ENCODE results near the gene RBM33. TPM values are rescaled to one million over a fixed set of nuclear protein-coding genes. Genes with fewer than 3 reads are reported as not detected.

RBM33 gene
- total RNA-seq, 1 experiment from 2014 or later, result 34.4 TPM

DNA sequence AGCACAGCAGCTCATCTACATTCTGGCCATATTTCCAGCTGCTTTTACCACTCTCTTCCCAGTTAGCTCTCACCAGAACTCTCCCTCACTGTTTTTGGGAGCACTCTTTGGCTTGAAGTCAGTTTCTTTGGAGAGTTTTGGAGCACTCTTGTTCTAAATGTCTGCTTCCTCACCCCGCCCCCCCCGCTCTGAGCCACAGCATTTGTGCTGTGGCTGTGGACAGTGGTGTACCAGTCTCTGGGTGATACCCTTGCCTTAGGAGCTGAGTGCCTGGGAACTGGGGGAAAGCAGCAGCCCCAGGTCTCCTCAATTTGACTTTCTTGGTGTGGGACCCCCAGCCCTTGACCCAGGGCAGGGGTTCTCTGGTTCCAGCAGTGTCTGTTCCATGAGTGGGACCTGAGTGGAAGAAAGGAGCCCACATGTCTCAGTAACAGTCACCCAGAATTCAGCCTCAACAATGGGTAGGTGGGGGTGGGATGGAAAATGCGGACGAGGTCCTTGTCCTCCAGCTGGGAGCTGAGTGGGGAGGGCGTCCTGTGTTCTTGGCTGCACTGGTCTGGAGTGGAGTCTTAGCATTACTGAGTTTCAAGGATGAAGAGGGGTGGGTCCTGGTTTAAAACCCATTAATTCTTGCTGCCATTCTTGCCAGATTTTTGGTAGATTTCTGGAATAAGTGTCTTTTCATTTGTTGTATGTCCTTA is 18.0 kb downstream of the RBM33 start:
- H3K9ac ChIP-seq (ENCODE audit: low read length), result no peak overlapping the region
- H3K4me3 ChIP-seq (ENCODE audit: low read length), result no peak overlapping the region
- DNase-seq, result no peak
- H3K4me2 ChIP-seq (ENCODE audit: low read depth, low read length, poor library complexity, severe bottlenecking), result no peak overlapping the region
- no peak overlapping the region for H2AFZ ChIP-seq (ENCODE audit: low read length)
- no peaks in the 10 kb centered on the region for H3K27me3 ChIP-seq (ENCODE audit: low read length)
- no peaks in the 10 kb centered on the region for H3K4me1 ChIP-seq (ENCODE audit: low read length)
- peaks cover 7% of the 10 kb centered on the region; the same call in 1 of the 2 replicates for H3K36me3 ChIP-seq (ENCODE audit: insufficient read depth, low read length)
- H3K9me3 ChIP-seq (ENCODE audit: low read length), result no peaks in the 10 kb centered on the region
- peaks cover 100% of the 10 kb centered on the region for H3K79me2 ChIP-seq (ENCODE audit: low read length)
- no peaks in the 10 kb centered on the region for H3K9me2 ChIP-seq (replicated peaks; ENCODE audit: insufficient read depth, low read length)
- peaks cover 44% of the 10 kb centered on the region for H4K20me1 ChIP-seq (ENCODE audit: insufficient read depth, low read depth, low read length)
- no peak overlapping the region for H3K27ac ChIP-seq (ENCODE audit: low read length)

DNA sequence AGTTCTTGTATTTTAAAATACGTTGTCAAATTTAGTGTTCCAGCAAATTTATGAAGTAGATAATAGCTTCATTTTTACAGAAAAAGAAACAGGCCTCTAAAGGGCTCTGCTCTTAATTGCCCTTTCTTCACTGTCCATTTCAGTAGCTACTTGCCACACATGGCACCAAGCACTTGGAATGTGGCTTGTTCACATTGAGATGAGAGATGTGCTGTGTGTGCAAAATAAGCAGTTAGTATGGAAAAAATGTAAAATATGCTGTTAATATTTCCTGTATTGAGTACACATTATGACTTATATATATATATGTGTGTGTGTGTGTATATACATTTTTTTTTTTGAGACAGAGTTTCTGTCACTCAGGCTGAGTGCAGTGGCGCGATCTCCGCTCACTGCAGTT is 19.5 kb downstream of the RBM33 start:
- H3K9ac ChIP-seq (ENCODE audit: low read length), result no peak overlapping the region
- no peak overlapping the region for H3K4me2 ChIP-seq (ENCODE audit: low read depth, low read length, poor library complexity, severe bottlenecking)
- peaks cover 51% of the 10 kb centered on the region for H4K20me1 ChIP-seq (ENCODE audit: insufficient read depth, low read depth, low read length)

DNA sequence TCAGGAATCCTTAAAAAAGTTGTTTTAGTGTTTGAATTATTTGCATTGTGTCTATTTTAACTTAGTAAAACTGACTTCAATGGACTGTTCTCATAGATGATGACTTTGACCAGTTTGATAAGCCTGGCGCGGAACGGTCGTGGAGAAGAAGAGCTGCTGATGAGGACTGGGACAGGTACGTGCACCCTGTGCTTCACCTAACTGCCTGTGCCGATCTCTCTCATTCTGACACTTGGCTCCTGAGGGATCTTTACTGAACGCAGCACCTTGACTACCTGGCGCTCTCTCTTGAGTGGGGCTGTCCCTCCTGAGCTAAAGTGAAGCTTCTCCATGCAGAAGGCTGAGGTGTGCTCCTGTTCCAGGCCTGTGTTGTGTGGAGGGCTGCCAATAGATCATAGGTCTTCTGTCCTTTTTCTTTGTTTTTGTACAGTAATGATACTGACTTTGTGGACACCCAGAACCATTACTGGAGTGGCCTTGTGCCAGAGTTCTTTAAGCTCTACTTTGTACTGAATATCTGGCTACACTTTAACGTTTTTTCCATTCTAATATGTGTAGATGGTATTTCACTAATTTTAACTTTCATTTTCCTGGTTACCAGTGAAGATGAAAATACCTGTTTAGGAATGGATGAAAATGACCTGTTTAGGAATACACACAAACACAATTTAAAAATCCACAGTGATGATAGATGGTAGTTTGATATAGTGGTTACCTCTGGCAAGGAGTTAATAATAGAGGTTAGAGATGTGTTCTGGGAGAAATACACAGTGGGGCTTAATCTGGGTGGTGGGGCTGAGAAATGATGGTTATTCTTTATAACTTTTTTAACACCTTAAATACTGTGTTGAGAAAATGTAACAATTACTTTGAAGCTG is 20.9 kb downstream of the RBM33 start:
- Histone ChIP-seq H3K9me2 (replicated peaks; ENCODE audit: insufficient read depth, low read length) (no peaks in the 10 kb centered on the region), H3K27me3 (ENCODE audit: low read length) (no peaks in the 10 kb centered on the region), H3K27ac (ENCODE audit: low read length) (no peak overlapping the region), H4K20me1 (ENCODE audit: insufficient read depth, low read depth, low read length) (peaks cover 55% of the 10 kb centered on the region), H2AFZ (ENCODE audit: low read length) (no peak overlapping the region), H3K79me2 (ENCODE audit: low read length) (peaks cover 100% of the 10 kb centered on the region), H3K9me3 (ENCODE audit: low read length) (no peaks in the 10 kb centered on the region), H3K4me1 (ENCODE audit: low read length) (no peaks in the 10 kb centered on the region), H3K9ac (ENCODE audit: low read length) (no peak overlapping the region), H3K4me2 (ENCODE audit: low read depth, low read length, poor library complexity, severe bottlenecking) (no peak overlapping the region), H3K36me3 (ENCODE audit: insufficient read depth, low read length) (peaks cover 7% of the 10 kb centered on the region; the same call in 1 of the 2 replicates), H3K4me3 (ENCODE audit: low read length) (no peak overlapping the region)
- DNase-seq, result no peak

More for the DNA sequence above, 19.5 kb downstream of the RBM33 start:
- H3K9me2 ChIP-seq (replicated peaks; ENCODE audit: insufficient read depth, low read length), result no peaks in the 10 kb centered on the region
- H3K27ac ChIP-seq (ENCODE audit: low read length), result no peak overlapping the region
- no peaks in the 10 kb centered on the region for H3K27me3 ChIP-seq (ENCODE audit: low read length)
- H3K4me1 ChIP-seq (ENCODE audit: low read length), result no peaks in the 10 kb centered on the region
- no peak overlapping the region for H3K4me3 ChIP-seq (ENCODE audit: low read length)
- no peak overlapping the region for H2AFZ ChIP-seq (ENCODE audit: low read length)
- DNase-seq, result no peak
- no peaks in the 10 kb centered on the region for H3K9me3 ChIP-seq (ENCODE audit: low read length)
- peaks cover 100% of the 10 kb centered on the region for H3K79me2 ChIP-seq (ENCODE audit: low read length)
- H3K36me3 ChIP-seq (ENCODE audit: insufficient read depth, low read length), result peaks cover 7% of the 10 kb centered on the region; the same call in 1 of the 2 replicates

DNA sequence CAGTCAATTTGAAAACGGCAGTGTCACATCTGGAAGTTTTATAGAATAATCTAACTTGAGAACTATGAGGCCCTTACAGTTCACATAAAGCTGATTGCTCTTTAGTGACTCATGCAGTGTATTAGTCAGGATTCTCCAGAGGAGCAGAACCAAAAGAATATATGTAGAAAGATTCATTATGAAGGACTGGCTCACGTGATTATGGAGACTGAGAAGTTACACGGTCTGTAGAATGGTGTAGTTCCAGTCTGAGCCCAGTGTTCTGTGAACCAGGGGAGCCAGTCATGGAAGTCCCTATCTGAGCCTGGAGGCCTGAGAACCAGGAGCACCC is 21.5 kb downstream of the RBM33 start:
- Histone ChIP-seq H4K20me1 (ENCODE audit: insufficient read depth, low read depth, low read length) (peaks cover 50% of the 10 kb centered on the region), H3K27me3 (ENCODE audit: low read length) (no peaks in the 10 kb centered on the region), H3K4me1 (ENCODE audit: low read length) (no peaks in the 10 kb centered on the region)

DNA sequence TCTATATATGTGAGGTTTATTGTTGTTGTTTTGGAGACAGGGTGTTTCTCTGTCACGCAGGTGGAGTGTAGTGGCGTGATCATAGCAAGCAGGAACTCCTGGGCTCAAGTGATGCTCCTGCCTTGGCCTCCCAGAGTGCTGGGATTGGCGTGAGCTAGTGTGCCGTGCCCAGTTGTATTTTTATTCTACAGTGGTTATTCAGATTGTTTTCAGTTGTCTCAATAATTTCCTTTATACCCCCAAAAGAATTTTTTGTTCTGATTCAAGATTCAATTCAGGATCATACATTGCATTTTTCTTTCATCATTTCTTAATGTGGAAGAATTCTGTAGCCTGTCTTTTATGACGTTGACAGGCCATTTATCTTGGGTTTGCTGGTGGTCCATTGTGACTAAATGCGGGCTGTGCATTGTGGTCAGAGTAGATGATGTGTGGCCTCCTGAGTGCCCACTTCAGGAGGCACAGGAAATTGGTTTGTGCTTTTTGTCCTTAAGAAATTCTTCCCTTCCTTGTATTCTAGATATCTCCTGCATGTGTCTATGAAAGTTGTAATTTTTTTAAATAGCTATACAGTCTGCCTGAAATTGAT is 22.9 kb downstream of the RBM33 start:
- Histone ChIP-seq H4K20me1 (ENCODE audit: insufficient read depth, low read depth, low read length) (peaks cover 49% of the 10 kb centered on the region), H3K27ac (ENCODE audit: low read length) (no peak overlapping the region), H3K4me3 (ENCODE audit: low read length) (no peak overlapping the region)

More for the DNA sequence above, 21.5 kb downstream of the RBM33 start:
- no peaks in the 10 kb centered on the region for H3K9me3 ChIP-seq (ENCODE audit: low read length)
- peaks cover 7% of the 10 kb centered on the region; the same call in 1 of the 2 replicates for H3K36me3 ChIP-seq (ENCODE audit: insufficient read depth, low read length)
- no peaks in the 10 kb centered on the region for H3K9me2 ChIP-seq (replicated peaks; ENCODE audit: insufficient read depth, low read length)
- no peak overlapping the region for H3K9ac ChIP-seq (ENCODE audit: low read length)
- H3K4me2 ChIP-seq (ENCODE audit: low read depth, low read length, poor library complexity, severe bottlenecking), result no peak overlapping the region
- H2AFZ ChIP-seq (ENCODE audit: low read length), result no peak overlapping the region
- DNase-seq, result no peak
- peaks cover 100% of the 10 kb centered on the region for H3K79me2 ChIP-seq (ENCODE audit: low read length)
- H3K27ac ChIP-seq (ENCODE audit: low read length), result no peak overlapping the region
- no peak overlapping the region for H3K4me3 ChIP-seq (ENCODE audit: low read length)

GRCh38 chr7:155669717-155670505 is 25.4 kb downstream of the RBM33 start:
- peaks cover 20% of the 10 kb centered on the region; the same call in 1 of the 2 replicates for H3K36me3 ChIP-seq (ENCODE audit: insufficient read depth, low read length)
- H4K20me1 ChIP-seq (ENCODE audit: insufficient read depth, low read depth, low read length), result peaks cover 29% of the 10 kb centered on the region
- no peaks in the 10 kb centered on the region for H3K9me3 ChIP-seq (ENCODE audit: low read length)
- H3K4me1 ChIP-seq (ENCODE audit: low read length), result no peaks in the 10 kb centered on the region
- no peak overlapping the region for H2AFZ ChIP-seq (ENCODE audit: low read length)
- no peak overlapping the region for H3K9ac ChIP-seq (ENCODE audit: low read length)
- H3K4me3 ChIP-seq (ENCODE audit: low read length), result no peak overlapping the region
- no peak overlapping the region for H3K4me2 ChIP-seq (ENCODE audit: low read depth, low read length, poor library complexity, severe bottlenecking)
- H3K9me2 ChIP-seq (replicated peaks; ENCODE audit: insufficient read depth, low read length), result no peaks in the 10 kb centered on the region
- no peak overlapping the region for H3K27ac ChIP-seq (ENCODE audit: low read length)
- H3K27me3 ChIP-seq (ENCODE audit: low read length), result no peaks in the 10 kb centered on the region
- no peak for DNase-seq
- H3K79me2 ChIP-seq (ENCODE audit: low read length), result peaks cover 93% of the 10 kb centered on the region

More for the DNA sequence above, 22.9 kb downstream of the RBM33 start:
- Histone ChIP-seq H2AFZ (ENCODE audit: low read length) (no peak overlapping the region), H3K27me3 (ENCODE audit: low read length) (no peaks in the 10 kb centered on the region), H3K9me2 (replicated peaks; ENCODE audit: insufficient read depth, low read length) (no peaks in the 10 kb centered on the region), H3K36me3 (ENCODE audit: insufficient read depth, low read length) (peaks cover 10% of the 10 kb centered on the region; the same call in 1 of the 2 replicates), H3K4me1 (ENCODE audit: low read length) (no peaks in the 10 kb centered on the region), H3K9me3 (ENCODE audit: low read length) (no peaks in the 10 kb centered on the region), H3K79me2 (ENCODE audit: low read length) (peaks cover 100% of the 10 kb centered on the region), H3K9ac (ENCODE audit: low read length) (no peak overlapping the region), H3K4me2 (ENCODE audit: low read depth, low read length, poor library complexity, severe bottlenecking) (no peak overlapping the region)
- DNase-seq, result no peak

DNA sequence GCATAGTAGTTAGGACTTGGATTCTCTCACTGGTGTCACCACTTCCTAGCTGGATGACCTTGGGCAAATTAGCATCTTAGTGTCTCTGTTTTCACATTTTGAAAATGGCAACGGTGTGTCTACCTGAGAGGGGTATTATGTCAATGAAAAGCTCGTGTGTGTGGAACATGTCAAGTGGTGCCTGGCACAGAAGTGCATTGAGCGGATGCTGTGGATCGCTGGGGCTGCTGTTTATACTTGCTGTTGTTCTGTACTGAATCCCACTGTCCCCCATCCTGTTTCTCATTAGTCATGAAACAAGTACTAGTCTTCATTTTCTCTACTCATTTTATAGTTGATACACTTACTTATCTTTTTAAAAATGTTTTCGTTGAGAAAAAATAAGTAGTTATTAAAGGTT is 26.1 kb downstream of the RBM33 start:
- peaks cover 92% of the 10 kb centered on the region for H3K79me2 ChIP-seq (ENCODE audit: low read length)

More for the DNA sequence above, 26.1 kb downstream of the RBM33 start:
- H3K9ac ChIP-seq (ENCODE audit: low read length), result no peak overlapping the region
- H3K4me3 ChIP-seq (ENCODE audit: low read length), result no peak overlapping the region
- no peaks in the 10 kb centered on the region for H3K4me1 ChIP-seq (ENCODE audit: low read length)
- DNase-seq, result no peak
- H2AFZ ChIP-seq (ENCODE audit: low read length), result no peak overlapping the region
- H3K36me3 ChIP-seq (ENCODE audit: insufficient read depth, low read length), result peaks cover 14% of the 10 kb centered on the region; the same call in 1 of the 2 replicates
- H3K27ac ChIP-seq (ENCODE audit: low read length), result no peak overlapping the region
- H3K9me3 ChIP-seq (ENCODE audit: low read length), result no peaks in the 10 kb centered on the region
- H4K20me1 ChIP-seq (ENCODE audit: insufficient read depth, low read depth, low read length), result peaks cover 23% of the 10 kb centered on the region; the same call in 1 of the 2 replicates
- H3K9me2 ChIP-seq (replicated peaks; ENCODE audit: insufficient read depth, low read length), result no peaks in the 10 kb centered on the region
- H3K4me2 ChIP-seq (ENCODE audit: low read depth, low read length, poor library complexity, severe bottlenecking), result no peak overlapping the region
- H3K27me3 ChIP-seq (ENCODE audit: low read length), result no peaks in the 10 kb centered on the region
